Measurements from ENCODE around the gene SLCO2B1.
A peak's percentile ranks its signal among the peaks of the same experiment; 100 is the strongest.

The SLCO2B1 gene

DNA sequence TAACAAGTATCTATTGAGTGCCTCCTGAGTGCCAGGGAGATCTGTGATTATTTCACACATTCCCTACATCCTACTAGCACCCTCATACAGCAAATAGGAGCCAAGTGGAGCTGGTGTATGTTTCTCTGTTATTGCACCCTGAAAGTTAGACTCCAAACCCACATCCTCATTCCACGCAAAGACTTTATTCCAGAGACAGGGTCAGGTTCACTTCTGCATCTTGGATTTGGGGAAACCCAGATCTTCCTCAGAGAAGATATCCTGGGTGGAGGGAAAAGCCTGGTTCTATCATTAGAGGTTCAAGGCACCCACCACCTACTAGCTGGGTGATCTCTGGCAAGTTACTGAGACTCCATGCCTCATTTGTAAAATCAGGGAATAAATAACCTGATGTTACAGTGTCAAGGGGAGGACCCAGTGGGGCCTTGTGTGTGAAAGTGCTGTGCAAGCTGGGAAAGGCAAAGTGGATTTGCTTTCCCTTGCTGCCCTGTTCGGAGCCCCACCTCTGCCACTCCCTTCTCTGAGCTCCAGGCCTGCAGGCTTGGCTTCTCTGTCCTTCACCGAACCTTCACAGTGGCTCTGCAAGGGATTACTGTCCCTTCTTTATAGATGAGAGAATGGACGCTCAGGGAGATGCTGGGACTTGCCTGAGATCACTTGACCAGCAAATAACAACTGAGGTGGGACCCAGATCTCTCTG lies 991 bp upstream of the SLCO2B1 start (continued):
- TF ChIP-seq, protein P1, sequence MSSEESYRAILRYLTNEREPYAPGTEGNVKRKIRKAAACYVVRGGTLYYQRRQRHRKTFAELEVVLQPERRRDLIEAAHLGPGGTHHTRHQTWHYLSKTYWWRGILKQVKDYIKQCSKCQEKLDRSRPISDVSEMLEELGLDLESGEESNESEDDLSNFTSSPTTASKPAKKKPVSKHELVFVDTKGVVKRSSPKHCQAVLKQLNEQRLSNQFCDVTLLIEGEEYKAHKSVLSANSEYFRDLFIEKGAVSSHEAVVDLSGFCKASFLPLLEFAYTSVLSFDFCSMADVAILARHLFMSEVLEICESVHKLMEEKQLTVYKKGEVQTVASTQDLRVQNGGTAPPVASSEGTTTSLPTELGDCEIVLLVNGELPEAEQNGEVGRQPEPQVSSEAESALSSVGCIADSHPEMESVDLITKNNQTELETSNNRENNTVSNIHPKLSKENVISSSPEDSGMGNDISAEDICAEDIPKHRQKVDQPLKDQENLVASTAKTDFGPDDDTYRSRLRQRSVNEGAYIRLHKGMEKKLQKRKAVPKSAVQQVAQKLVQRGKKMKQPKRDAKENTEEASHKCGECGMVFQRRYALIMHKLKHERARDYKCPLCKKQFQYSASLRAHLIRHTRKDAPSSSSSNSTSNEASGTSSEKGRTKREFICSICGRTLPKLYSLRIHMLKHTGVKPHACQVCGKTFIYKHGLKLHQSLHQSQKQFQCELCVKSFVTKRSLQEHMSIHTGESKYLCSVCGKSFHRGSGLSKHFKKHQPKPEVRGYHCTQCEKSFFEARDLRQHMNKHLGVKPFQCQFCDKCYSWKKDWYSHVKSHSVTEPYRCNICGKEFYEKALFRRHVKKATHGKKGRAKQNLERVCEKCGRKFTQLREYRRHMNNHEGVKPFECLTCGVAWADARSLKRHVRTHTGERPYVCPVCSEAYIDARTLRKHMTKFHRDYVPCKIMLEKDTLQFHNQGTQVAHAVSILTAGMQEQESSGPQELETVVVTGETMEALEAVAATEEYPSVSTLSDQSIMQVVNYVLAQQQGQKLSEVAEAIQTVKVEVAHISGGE (tag by site-specific recombination; conservative IDR thresholded peaks at IDR 0.05; ENCODE audit: low read depth): no peak
- TF ChIP-seq ZBTB49 (tag by site-specific recombination; IDR thresholded peaks at IDR 0.05; ENCODE audit: low read depth) (no peak), ZBTB17 (tag by site-specific recombination; IDR thresholded peaks at IDR 0.05) (no peak), ZNF157 (tag by site-specific recombination; IDR thresholded peaks at IDR 0.05) (no peak), ZNF843 (tag by site-specific recombination; IDR thresholded peaks at IDR 0.05) (no peak), ZBTB8A (tag by site-specific recombination; IDR thresholded peaks at IDR 0.05) (no peak), ZNF2 (tag by site-specific recombination; IDR thresholded peaks at IDR 0.05) (no peak), ZNF561 (tag by site-specific recombination; IDR thresholded peaks at IDR 0.05; ENCODE audit: borderline replicate concordance) (no peak), ZSCAN16 (tag by site-specific recombination; IDR thresholded peaks at IDR 0.05) (no peak), ZNF600 (tag by site-specific recombination; IDR thresholded peaks at IDR 0.05) (no peak), ZBTB48 (tag by site-specific recombination; IDR thresholded peaks at IDR 0.05) (no peak), ZBTB26 (tag by site-specific recombination; optimal IDR thresholded peaks at IDR 0.05) (no peak)
- TF ChIP-seq, protein P2, sequence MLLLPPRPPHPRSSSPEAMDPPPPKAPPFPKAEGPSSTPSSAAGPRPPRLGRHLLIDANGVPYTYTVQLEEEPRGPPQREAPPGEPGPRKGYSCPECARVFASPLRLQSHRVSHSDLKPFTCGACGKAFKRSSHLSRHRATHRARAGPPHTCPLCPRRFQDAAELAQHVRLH (tag by site-specific recombination; IDR thresholded peaks at IDR 0.05): no peak
- TF ChIP-seq, protein P3, sequence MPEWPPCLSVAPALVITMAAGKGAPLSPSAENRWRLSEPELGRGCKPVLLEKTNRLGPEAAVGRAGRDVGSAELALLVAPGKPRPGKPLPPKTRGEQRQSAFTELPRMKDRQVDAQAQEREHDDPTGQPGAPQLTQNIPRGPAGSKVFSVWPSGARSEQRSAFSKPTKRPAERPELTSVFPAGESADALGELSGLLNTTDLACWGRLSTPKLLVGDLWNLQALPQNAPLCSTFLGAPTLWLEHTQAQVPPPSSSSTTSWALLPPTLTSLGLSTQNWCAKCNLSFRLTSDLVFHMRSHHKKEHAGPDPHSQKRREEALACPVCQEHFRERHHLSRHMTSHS (tag by site-specific recombination; IDR thresholded peaks at IDR 0.05): no peak

DNA sequence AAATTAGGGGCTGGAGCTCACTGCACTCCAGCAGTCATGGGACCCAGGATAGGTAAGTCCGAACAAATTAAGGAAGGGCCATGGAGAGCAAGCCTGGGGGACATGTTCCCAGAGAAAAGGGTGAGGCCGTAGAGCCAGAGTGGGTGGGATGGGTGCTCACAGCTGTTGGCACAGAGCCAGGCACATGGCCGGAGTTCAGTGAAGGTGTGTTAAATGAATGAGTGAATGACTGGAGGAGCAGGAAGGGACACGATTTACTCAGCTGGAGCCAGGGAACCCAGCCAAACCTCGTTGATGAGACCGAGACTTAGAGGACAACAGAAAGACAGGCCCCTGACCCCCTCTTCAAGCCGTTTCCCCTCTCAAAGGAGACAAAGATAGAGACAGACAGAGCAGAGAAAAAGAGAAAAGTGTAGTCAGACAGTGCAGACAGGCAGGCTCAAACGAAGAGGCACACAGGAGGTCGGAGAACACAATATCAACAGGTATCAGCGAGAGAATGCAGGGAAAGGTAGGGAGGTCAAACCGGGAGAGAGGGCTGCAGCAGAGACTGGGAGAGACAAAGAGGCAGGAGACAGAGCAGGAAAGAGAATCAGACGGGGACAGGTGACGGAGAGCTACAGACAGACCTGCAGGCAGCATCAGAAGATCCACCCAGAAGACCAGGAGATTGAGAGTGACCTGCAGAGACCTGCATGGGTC lies 590 bp downstream of the SLCO2B1 start:
- no peak overlapping the region for H3K4me3 ChIP-seq (ENCODE audit: low read depth, low read length)
- H3K27ac ChIP-seq (ENCODE audit: extremely low read depth, low read depth, low read length): no peak overlapping the region
- ChIA-PET POLR2A (no interaction called here), CTCF (interaction anchor here (0.6 to 4.0 kb wide), 4 partner anchors 11 to 120 kb away, joined by 3 to 23 read pairs (median 12); no protein-coding TSS in a partner anchor)
- TF ChIP-seq SCRT2 (tag by site-specific recombination; IDR thresholded peaks at IDR 0.05): peak; percentile 70
- no peak for TF ChIP-seq ZNF202 (tag by site-specific recombination; IDR thresholded peaks at IDR 0.05; ENCODE audit: borderline replicate concordance)
- TF ChIP-seq SCRT1 (tag by site-specific recombination; IDR thresholded peaks at IDR 0.05; ENCODE audit: borderline replicate concordance): peak; percentile 63
- TF ChIP-seq MZF1 (tag by site-specific recombination; IDR thresholded peaks at IDR 0.05; ENCODE audit: borderline replicate concordance): no peak
- H3K4me1 ChIP-seq (ENCODE audit: control insufficient read depth, insufficient read depth, low read length): no peaks in the 10 kb centered on the region
- H3K36me3 ChIP-seq (ENCODE audit: control insufficient read depth in 2 of 2, insufficient read depth in 1 of 2, low read length in 2 of 2): no peaks in the 10 kb centered on the region
- H3K9me3 ChIP-seq (ENCODE audit: control insufficient read depth, insufficient read depth, low read depth, low read length): no peaks in the 10 kb centered on the region

Measured in HEK293 (cell line).